ENCODE data around the gene ELOVL6. TPM values are rescaled to one million over a fixed set of nuclear protein-coding genes. Genes with fewer than 3 reads are reported as not detected.

The ELOVL6 gene
- total and polyA plus RNA-seq, 9 of the 15 experiments (the other 6 are each of a cell fraction or from before 2014, with no cell fraction given), result 18.3 to 82.6 (median 46.0) TPM

- TF ChIP-seq ZNF639 (CRISPR knock-in tag; conservative IDR thresholded peaks at IDR 0.05 in 1 of 2, IDR thresholded peaks at IDR 0.05 in 1 of 2) (no peak), PHF8 (IDR thresholded peaks at IDR 0.05; ENCODE audit: borderline replicate concordance, low read length) (peak; percentile 86; the same call in 1 of the 2 replicates), TGIF2 (CRISPR knock-in tag; IDR thresholded peaks at IDR 0.05) (no peak), PYGO2 (tag; IDR thresholded peaks at IDR 0.05) (no peak), NONO (IDR thresholded peaks at IDR 0.05; ENCODE audit: low read depth in 2 of 2, low read length in 1 of 2) (peak; percentile 34 to 48; a peak in 1 of 4 replicates), USF1 (CRISPR knock-in tag; IDR thresholded peaks at IDR 0.05) (no peak), HDAC2 (IDR thresholded peaks at IDR 0.05) (no peak), E2F6 (IDR thresholded peaks at IDR 0.05; ENCODE audit: borderline replicate concordance in 1 of 2, extremely low read depth in 1 of 2, insufficient read depth in 1 of 2, insufficient read length in 1 of 2, low read depth in 1 of 2, low read length in 1 of 2, poor library complexity in 1 of 2, severe bottlenecking in 1 of 2) (peak; percentile 9 to 74), TAF15 (IDR thresholded peaks at IDR 0.05; ENCODE audit: low read depth, low read length) (no peak), ZNF175 (CRISPR knock-in tag; IDR thresholded peaks at IDR 0.05; ENCODE audit: low read depth) (no peak), MAX (CRISPR knock-in tag; IDR thresholded peaks at IDR 0.05) (peak; percentile 76), L3MBTL2 (IDR thresholded peaks at IDR 0.05) (no peak; the same call in 1 of the 2 replicates), ZNF785 (CRISPR knock-in tag; IDR thresholded peaks at IDR 0.05) (no peak), RNF2 (IDR thresholded peaks at IDR 0.05) (0 out of 2 replicates have a peak, but pooled peaks have one; percentile 11), PML (IDR thresholded peaks at IDR 0.05; ENCODE audit: low read length) (peak; percentile 56), CBFB (CRISPR knock-in tag; IDR thresholded peaks at IDR 0.05) (0 out of 2 replicates have a peak, but pooled peaks have one; percentile 78), ZNF133 (CRISPR knock-in tag; IDR thresholded peaks at IDR 0.05) (no peak), GMEB1 (CRISPR knock-in tag; IDR thresholded peaks at IDR 0.05) (no peak), PHB2 (IDR thresholded peaks at IDR 0.05; ENCODE audit: low read depth) (no peak)
Measured at GRCh38 chr4:110196206-110196870, 2.1 kb downstream of the ELOVL6 start (continued).
